SU-DHL-6 (cell line): ENCODE data around the gene RAPGEF6.

ENCODE experiments used
- H2AFZ ChIP-seq: fragments of 200-600 bp; sonication (generic); 2 replicates; pipeline ENCODE4 v1.6.1; 2014; ENCODE audit warnings: low read depth, mild to moderate bottlenecking, moderate library complexity, mixed read lengths, antibody characterized with exemption, low read length; ENCODE audit not compliant: severe bottlenecking
- H3F3A ChIP-seq: fragments of 200-600 bp; shearing (Covaris generic); 2 replicates; pipeline ENCODE4 v1.6.0; 2016; ENCODE audit warnings: antibody characterized with exemption, mild to moderate bottlenecking; ENCODE audit not compliant: insufficient read depth
- H3K27ac ChIP-seq: fragments of 200-600 bp; sonication (generic); 2 replicates; pipeline ENCODE4 v1.5.1; 2016; ENCODE audit warnings: low read depth, mild to moderate bottlenecking, low read length, moderate library complexity, mixed read lengths
- H3K27me3 ChIP-seq: fragments of 200-600 bp; sonication (generic), shearing (Covaris generic); 2 replicates; pipeline ENCODE4 v1.6.0; 2014; ENCODE audit warnings: mild to moderate bottlenecking, low read length
- H3K36me3 ChIP-seq: fragments of 200-600 bp; sonication (generic); 2 replicates; pipeline ENCODE4 v1.6.1; 2014; ENCODE audit warnings: mild to moderate bottlenecking, low read length, mixed read lengths
- H3K4me2 ChIP-seq: fragments of 300-600, 200-600 bp; shearing (Covaris generic), sonication (generic); 2 replicates; pipeline ENCODE4 v1.6.0; 2014; ENCODE audit warnings: low read length, low read depth, mild to moderate bottlenecking; ENCODE audit not compliant: poor library complexity, severe bottlenecking
- H3K4me3 ChIP-seq: fragments of 200-600 bp; sonication (generic); 2 replicates; pipeline ENCODE4 v1.5.1; 2014; ENCODE audit warnings: antibody characterized with exemption, low read length, mild to moderate bottlenecking, mixed read lengths; ENCODE audit not compliant: insufficient read depth, poor library complexity, severe bottlenecking
- H3K79me2 ChIP-seq: fragments of 200-600 bp; sonication (generic); 2 replicates; pipeline ENCODE4 v1.6.1; 2014; ENCODE audit warnings: mild to moderate bottlenecking, low read length, moderate library complexity; ENCODE audit not compliant: insufficient read depth
- H3K9ac ChIP-seq: fragments of 200-600 bp; sonication (generic); 2 replicates; pipeline ENCODE4 v1.7.0; 2014; ENCODE audit warnings: mild to moderate bottlenecking, low read length
- H3K9me2 ChIP-seq: fragments of 200-600 bp; sonication (generic); replicated peaks from 2 replicates; pipeline ENCODE4 v1.6.1; 2014; ENCODE audit warnings: low read length; ENCODE audit not compliant: insufficient read depth
- H3K9me3 ChIP-seq: fragments of 200-600 bp; sonication (generic); 2 replicates; pipeline ENCODE4 v1.6.1; 2014; ENCODE audit warnings: low read length, mixed read lengths; ENCODE audit not compliant: insufficient read depth
- H4K20me1 ChIP-seq: fragments of 200-600 bp; sonication (generic); 2 replicates; pipeline ENCODE4 v1.6.1; 2014; ENCODE audit warnings: low read depth, mild to moderate bottlenecking, antibody characterized with exemption, low read length, moderate library complexity, mixed read lengths
- EZH2phosphoT487 ChIP-seq: fragments of 200-600 bp; sonication (generic), shearing (Covaris generic); conservative IDR thresholded peaks from 2 replicates; pipeline ENCODE4 v1.6.1; 2018; ENCODE audit warnings: mild to moderate bottlenecking, antibody characterized with exemption, low read length, moderate library complexity, mixed read lengths
- TF ChIP-seq, protein P1 (sequence below): fragments of 200-600 bp; sonication (generic); IDR thresholded peaks from one replicate; pipeline ENCODE4 v1.5.1; 2017; ENCODE audit warnings: antibody characterized with exemption, mild to moderate bottlenecking, low read length, moderate library complexity; ENCODE audit not compliant: insufficient read depth, poor library complexity, severe bottlenecking

Gene RAPGEF6

DNA sequence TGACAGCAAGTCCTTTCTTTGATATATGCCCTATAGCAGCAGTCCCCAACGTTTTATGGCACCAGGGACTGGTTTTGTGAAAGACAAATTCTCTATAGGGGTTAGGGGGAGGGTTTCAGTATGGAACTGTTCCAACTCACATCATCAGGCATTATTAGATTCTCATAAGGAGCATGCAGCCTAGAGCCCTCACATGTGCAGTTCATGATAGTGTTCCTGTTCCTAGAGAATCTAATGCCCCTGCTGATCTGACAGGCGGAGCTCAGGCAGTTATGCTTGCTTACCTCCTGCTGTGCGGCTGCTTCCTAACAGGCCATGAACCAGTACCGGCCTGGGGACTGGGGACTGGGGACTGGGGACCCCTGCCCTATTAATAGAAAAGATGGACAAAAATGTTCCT is 2.7 kb upstream of the RAPGEF6 start:
- Histone ChIP-seq H3K4me2 (no peak overlapping the region), H4K20me1 (no peaks in the 10 kb centered on the region), H2AFZ (no peak overlapping the region), H3K36me3 (no peaks in the 10 kb centered on the region), H3K9me3 (no peaks in the 10 kb centered on the region), H3K79me2 (peaks cover 23% of the 10 kb centered on the region), H3K4me3 (no peak overlapping the region), H3F3A (peaks cover 18% of the 10 kb centered on the region), H3K9ac (no peak overlapping the region), H3K27ac (no peak overlapping the region), H3K27me3 (no peaks in the 10 kb centered on the region), H3K9me2 (no peaks in the 10 kb centered on the region)
- no peak for TF ChIP-seq EZH2phosphoT487
- TF ChIP-seq, protein P1, sequence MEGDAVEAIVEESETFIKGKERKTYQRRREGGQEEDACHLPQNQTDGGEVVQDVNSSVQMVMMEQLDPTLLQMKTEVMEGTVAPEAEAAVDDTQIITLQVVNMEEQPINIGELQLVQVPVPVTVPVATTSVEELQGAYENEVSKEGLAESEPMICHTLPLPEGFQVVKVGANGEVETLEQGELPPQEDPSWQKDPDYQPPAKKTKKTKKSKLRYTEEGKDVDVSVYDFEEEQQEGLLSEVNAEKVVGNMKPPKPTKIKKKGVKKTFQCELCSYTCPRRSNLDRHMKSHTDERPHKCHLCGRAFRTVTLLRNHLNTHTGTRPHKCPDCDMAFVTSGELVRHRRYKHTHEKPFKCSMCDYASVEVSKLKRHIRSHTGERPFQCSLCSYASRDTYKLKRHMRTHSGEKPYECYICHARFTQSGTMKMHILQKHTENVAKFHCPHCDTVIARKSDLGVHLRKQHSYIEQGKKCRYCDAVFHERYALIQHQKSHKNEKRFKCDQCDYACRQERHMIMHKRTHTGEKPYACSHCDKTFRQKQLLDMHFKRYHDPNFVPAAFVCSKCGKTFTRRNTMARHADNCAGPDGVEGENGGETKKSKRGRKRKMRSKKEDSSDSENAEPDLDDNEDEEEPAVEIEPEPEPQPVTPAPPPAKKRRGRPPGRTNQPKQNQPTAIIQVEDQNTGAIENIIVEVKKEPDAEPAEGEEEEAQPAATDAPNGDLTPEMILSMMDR, result no peak

DNA sequence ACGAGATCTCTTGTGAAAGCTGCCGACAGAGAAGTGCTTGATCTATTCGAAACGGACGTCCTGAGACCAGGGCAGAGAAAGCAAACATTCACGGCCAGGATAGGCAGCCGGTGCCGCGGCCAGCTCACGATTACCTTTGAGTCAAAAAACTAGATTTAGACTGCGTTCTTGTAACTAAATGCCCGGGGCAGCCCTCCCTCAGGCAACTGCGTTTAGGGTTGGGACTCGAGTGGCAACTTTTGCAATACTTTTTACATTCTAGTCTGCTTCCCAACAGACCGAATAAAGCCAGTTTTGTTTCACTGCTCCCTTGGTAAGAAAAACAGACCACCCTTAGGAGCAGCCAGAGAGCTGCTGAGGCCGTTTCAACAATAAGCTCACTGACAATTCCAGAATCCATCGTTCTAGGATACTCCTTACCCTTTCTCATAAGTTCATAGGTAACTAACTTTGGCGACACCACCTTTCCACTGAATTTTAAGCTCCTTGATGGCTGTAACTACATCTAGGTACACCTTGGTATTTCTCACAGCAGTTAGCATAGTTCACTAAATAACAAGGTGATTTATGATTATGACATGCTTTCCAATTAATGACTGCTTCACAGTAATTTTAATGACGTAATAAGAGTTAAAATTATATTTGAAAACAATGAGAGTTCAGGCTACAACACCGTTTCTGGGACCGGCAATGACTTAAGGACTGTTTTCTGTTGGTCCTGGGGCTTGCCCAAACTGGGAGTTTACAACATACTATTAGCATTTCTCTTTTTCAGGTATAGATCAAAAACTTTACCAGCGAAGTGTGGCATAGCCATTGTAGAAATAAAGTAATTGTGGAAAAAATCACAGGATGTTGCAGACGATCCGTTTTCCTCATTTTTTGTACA is 899 bp upstream of the RAPGEF6 start:
- H3K79me2 ChIP-seq, result peaks cover 41% of the 10 kb centered on the region

DNA sequence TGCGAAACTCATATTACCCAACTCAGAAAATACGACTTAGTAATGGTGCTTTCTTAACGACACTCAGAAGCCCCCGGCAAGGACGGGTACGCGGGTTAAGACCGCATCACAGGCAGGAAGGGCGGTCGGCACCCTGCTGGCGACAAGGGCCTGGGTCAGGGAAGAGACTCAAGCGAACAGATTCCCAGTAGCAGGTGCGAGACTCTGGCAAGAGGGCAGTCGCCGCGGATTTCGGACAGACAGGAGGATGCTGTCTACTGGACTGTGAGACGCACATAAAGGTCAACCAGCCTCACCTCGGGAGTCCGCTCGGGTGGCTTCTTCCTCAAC is 398 bp downstream of the RAPGEF6 start:
- Histone ChIP-seq H3F3A (peaks cover 24% of the 10 kb centered on the region), H3K27ac (peak overlapping the region; percentile 97), H3K79me2 (peaks cover 53% of the 10 kb centered on the region), H2AFZ (peak overlapping the region; percentile 35), H3K9me3 (no peaks in the 10 kb centered on the region), H4K20me1 (peaks cover 20% of the 10 kb centered on the region), H3K4me3 (peak overlapping the region; percentile 70), H3K4me2 (peak overlapping the region; percentile 83), H3K9ac (peak overlapping the region; percentile 81), H3K36me3 (no peaks in the 10 kb centered on the region), H3K27me3 (no peaks in the 10 kb centered on the region), H3K9me2 (no peaks in the 10 kb centered on the region)
- TF ChIP-seq, protein P1, result no peak
- no peak for TF ChIP-seq EZH2phosphoT487

More for the DNA sequence above, 899 bp upstream of the RAPGEF6 start:
- H3K9me3 ChIP-seq, result no peaks in the 10 kb centered on the region
- no peak for TF ChIP-seq EZH2phosphoT487
- TF ChIP-seq, protein P1, result no peak
- H3K4me2 ChIP-seq, result peak overlapping the region; percentile 94
- peak overlapping the region; percentile 38 for H2AFZ ChIP-seq
- H3K9ac ChIP-seq, result peak overlapping the region; percentile 81
- no peaks in the 10 kb centered on the region for H3K27me3 ChIP-seq
- H3F3A ChIP-seq, result peaks cover 24% of the 10 kb centered on the region
- H3K27ac ChIP-seq, result peak overlapping the region; percentile 97
- H4K20me1 ChIP-seq, result peaks cover 7% of the 10 kb centered on the region; the same call in 1 of the 2 replicates
- no peaks in the 10 kb centered on the region for H3K9me2 ChIP-seq
- no peaks in the 10 kb centered on the region for H3K36me3 ChIP-seq
- H3K4me3 ChIP-seq, result peak overlapping the region; percentile 77
